Trophoblast cell (in vitro differentiated cells and primary cell): ENCODE results near the gene KLHL6.

Experiments used
- DNase-seq, 2 donors: peaks; one replicate each; pipeline ENCODE4 v3.0.0-alpha.2; 2016
- H2AFZ ChIP-seq: 2 replicates; pipeline ENCODE4 v1.6.1; 2013; ENCODE audit warnings: low read length, moderate library complexity, mild to moderate bottlenecking; ENCODE audit not compliant: insufficient read depth, poor library complexity
- H2AK5ac ChIP-seq: 2 replicates; pipeline ENCODE4 v1.6.1; 2013; ENCODE audit warnings: mild to moderate bottlenecking, low read length
- H2BK120ac ChIP-seq: 2 replicates; pipeline ENCODE4 v1.6.1; 2013; ENCODE audit warnings: low read length, mild to moderate bottlenecking, moderate library complexity; ENCODE audit not compliant: insufficient read depth, poor library complexity
- H2BK12ac ChIP-seq: 2 replicates; pipeline ENCODE4 v1.6.1; 2013; ENCODE audit warnings: mild to moderate bottlenecking, low read length, moderate library complexity
- H2BK5ac ChIP-seq: 2 replicates; pipeline ENCODE4 v1.6.1; 2013; ENCODE audit warnings: low read length, low read depth, moderate library complexity, mild to moderate bottlenecking; ENCODE audit not compliant: poor library complexity
- H3K14ac ChIP-seq: 2 replicates; pipeline ENCODE4 v1.6.1; 2013; ENCODE audit warnings: mild to moderate bottlenecking, low read length
- H3K18ac ChIP-seq: 2 replicates; pipeline ENCODE4 v1.6.1; 2013; ENCODE audit warnings: mild to moderate bottlenecking, low read length
- H3K23ac ChIP-seq: 2 replicates; pipeline ENCODE4 v1.6.1; 2013; ENCODE audit warnings: low read length
- H3K27ac ChIP-seq: 2 replicates; pipeline ENCODE4 v1.5.1; 2013; ENCODE audit warnings: low read depth, mild to moderate bottlenecking, inconsistent platforms, low read length, moderate library complexity
- H3K27me3 ChIP-seq: 2 replicates; pipeline ENCODE4 v1.6.1; 2013; ENCODE audit warnings: inconsistent platforms, mild to moderate bottlenecking, low read length, moderate library complexity; ENCODE audit not compliant: insufficient read depth
- H3K36me3 ChIP-seq, 2 experiments: 1 replicate in 1 of 2; 2 replicates in 1 of 2; pipeline ENCODE4 v1.6.1; 2013; ENCODE audit warnings: low read length in 2 of 2, mild to moderate bottlenecking in 2 of 2, moderate library complexity in 1 of 2; ENCODE audit not compliant: insufficient read depth in 2 of 2, control insufficient read depth in 1 of 2
- H3K4ac ChIP-seq: 2 replicates; pipeline ENCODE4 v1.6.1; 2013; ENCODE audit warnings: low read depth, mild to moderate bottlenecking, low read length, moderate library complexity
- H3K4me1 ChIP-seq, 2 experiments: 1 replicate in 1 of 2; 2 replicates in 1 of 2; pipeline ENCODE4 v1.6.1; 2013; ENCODE audit warnings: low read length in 2 of 2, mild to moderate bottlenecking in 2 of 2, moderate library complexity in 1 of 2; ENCODE audit not compliant: insufficient read depth in 2 of 2, control insufficient read depth in 1 of 2
- H3K4me2 ChIP-seq: 2 replicates; pipeline ENCODE4 v1.6.1; 2013; ENCODE audit warnings: inconsistent platforms, mild to moderate bottlenecking, low read length, moderate library complexity
- H3K4me3 ChIP-seq: 2 replicates; pipeline ENCODE4 v1.5.1; 2013; ENCODE audit warnings: mild to moderate bottlenecking, low read depth, low read length, inconsistent platforms
- H3K79me1 ChIP-seq: one replicate; pipeline ENCODE4 v1.6.1; 2013; ENCODE audit warnings: low read length
- H3K79me2 ChIP-seq: 2 replicates; pipeline ENCODE4 v1.6.1; 2013; ENCODE audit warnings: low read length, mild to moderate bottlenecking; ENCODE audit not compliant: control insufficient read depth, insufficient read depth, poor library complexity
- H3K9ac ChIP-seq: 2 replicates; pipeline ENCODE4 v1.6.1; 2013; ENCODE audit warnings: mild to moderate bottlenecking, low read length
- H3K9me3 ChIP-seq: 2 replicates; pipeline ENCODE4 v1.6.1; 2013; ENCODE audit warnings: low read depth, mild to moderate bottlenecking, control low read depth, inconsistent platforms, low read length; ENCODE audit not compliant: insufficient read depth
- H4K12ac ChIP-seq: 2 replicates; pipeline ENCODE4 v1.6.1; 2013; ENCODE audit warnings: low read depth, mild to moderate bottlenecking, low read length, moderate library complexity
- H4K8ac ChIP-seq: 2 replicates; pipeline ENCODE4 v1.6.1; 2013; ENCODE audit warnings: low read depth, mild to moderate bottlenecking, low read length, moderate library complexity
- H4K91ac ChIP-seq: one replicate; pipeline ENCODE4 v1.6.1; 2013; ENCODE audit warnings: low read depth, mild to moderate bottlenecking, low read length, moderate library complexity
- WGBS: extraction: QIAGEN DNeasy Blood & Tissue Kit; methylation state at CpG from one replicate; pipeline ENCODE4 v1.1.7; 2013; ENCODE audit warnings: missing lambda C conversion rate; ENCODE audit not compliant: insufficient read length, insufficient coverage; ENCODE audit errors: extremely low coverage; 5-methylcytosine and 5-hydroxymethylcytosine counted together

The KLHL6 gene

GRCh38 chr3:183500319-183500718, 55.2 kb downstream of the KLHL6 start:
- Histone ChIP-seq H4K8ac (no peak overlapping the region), H3K23ac (no peak overlapping the region), H3K9ac (no peak overlapping the region), H3K27ac (no peak overlapping the region), H3K36me3 (no peaks in the 10 kb centered on the region), H3K9me3 (no peaks in the 10 kb centered on the region), H3K4me2 (no peak overlapping the region), H3K4me1 (no peaks in the 10 kb centered on the region), H3K79me2 (no peaks in the 10 kb centered on the region), H3K18ac (no peak overlapping the region), H2BK120ac (no peak overlapping the region), H2AFZ (no peak overlapping the region), H3K4me3 (no peak overlapping the region), H3K4ac (no peak overlapping the region), H3K79me1 (no peaks in the 10 kb centered on the region), H3K14ac (no peak overlapping the region), H3K27me3 (no peaks in the 10 kb centered on the region), H2BK12ac (no peak overlapping the region), H4K91ac (no peak overlapping the region), H2BK5ac (no peak overlapping the region), H4K12ac (no peak overlapping the region), H2AK5ac (no peak overlapping the region)
- no CpG with 5 or more reads among the region's 4 CpGs for WGBS
- DNase-seq = no peak

- Histone ChIP-seq H2BK120ac (no peak overlapping the region), H3K79me1 (no peaks in the 10 kb centered on the region), H4K8ac (no peak overlapping the region), H3K9ac (no peak overlapping the region), H3K23ac (no peak overlapping the region), H3K79me2 (no peaks in the 10 kb centered on the region), H3K4me3 (no peak overlapping the region), H3K27me3 (no peaks in the 10 kb centered on the region), H3K4me2 (no peak overlapping the region), H3K4me1 (no peaks in the 10 kb centered on the region), H2AFZ (no peak overlapping the region), H3K27ac (no peak overlapping the region), H3K14ac (no peak overlapping the region), H3K9me3 (no peaks in the 10 kb centered on the region), H2BK5ac (no peak overlapping the region), H2AK5ac (no peak overlapping the region), H4K12ac (no peak overlapping the region), H4K91ac (no peak overlapping the region), H3K36me3 (no peaks in the 10 kb centered on the region), H2BK12ac (no peak overlapping the region), H3K4ac (no peak overlapping the region), H3K18ac (no peak overlapping the region)
- WGBS = no CpG with 5 or more reads among the region's 6 CpGs
- DNase-seq = no peak
These were observed 56.9 kb downstream of the KLHL6 start for GRCh38 chr3:183498634-183499033.

DNA sequence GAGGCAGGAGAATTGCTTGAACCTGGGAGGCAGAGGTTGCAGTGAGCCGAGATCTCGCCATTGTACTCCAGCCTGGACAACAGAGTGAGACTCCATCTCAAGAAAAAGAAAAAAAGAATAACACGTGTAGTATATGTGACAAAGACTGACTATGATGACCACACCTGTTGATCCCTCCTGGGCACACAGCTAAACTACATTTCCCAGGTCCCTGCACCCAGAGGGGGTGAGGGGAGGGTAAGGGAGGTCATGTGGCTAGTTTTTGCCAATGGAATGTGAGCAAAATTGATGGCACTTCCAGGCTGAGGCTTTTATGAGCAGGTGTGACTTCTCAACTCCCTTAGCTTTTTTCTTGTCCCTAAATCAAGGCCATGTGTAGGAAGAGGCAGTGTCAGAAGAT, 58.2 kb downstream of the KLHL6 start:
- Histone ChIP-seq H3K79me2 (no peaks in the 10 kb centered on the region), H3K14ac (no peak overlapping the region)

GRCh38 chr3:183496311-183496710, 59.2 kb downstream of the KLHL6 start:
- Histone ChIP-seq H3K4ac (no peak overlapping the region), H3K79me2 (no peaks in the 10 kb centered on the region), H3K9me3 (no peaks in the 10 kb centered on the region), H3K4me2 (no peak overlapping the region), H3K27ac (no peak overlapping the region), H3K4me1 (no peaks in the 10 kb centered on the region), H3K4me3 (no peak overlapping the region), H3K23ac (no peak overlapping the region), H3K14ac (no peak overlapping the region), H3K9ac (no peak overlapping the region), H2AK5ac (no peak overlapping the region), H4K91ac (no peak overlapping the region), H3K79me1 (no peaks in the 10 kb centered on the region), H2BK12ac (no peak overlapping the region), H3K18ac (no peak overlapping the region), H2AFZ (no peak overlapping the region), H3K36me3 (no peaks in the 10 kb centered on the region), H3K27me3 (no peaks in the 10 kb centered on the region), H4K12ac (no peak overlapping the region), H2BK5ac (no peak overlapping the region), H2BK120ac (no peak overlapping the region), H4K8ac (no peak overlapping the region)
- DNase-seq = no peak
- WGBS = no CpG with 5 or more reads among the region's 1 CpG

More for the DNA sequence above, 58.2 kb downstream of the KLHL6 start:
- H2AK5ac ChIP-seq = no peak overlapping the region
- no peak overlapping the region for H3K23ac ChIP-seq
- no peak overlapping the region for H4K91ac ChIP-seq
- H2BK5ac ChIP-seq = no peak overlapping the region
- H3K36me3 ChIP-seq = no peaks in the 10 kb centered on the region
- H3K79me1 ChIP-seq = no peaks in the 10 kb centered on the region
- H2BK12ac ChIP-seq = no peak overlapping the region
- no peak overlapping the region for H4K12ac ChIP-seq
- no peak overlapping the region for H2BK120ac ChIP-seq
- no peaks in the 10 kb centered on the region for H3K4me1 ChIP-seq
- H3K18ac ChIP-seq = no peak overlapping the region
- H3K4me2 ChIP-seq = no peak overlapping the region
- H3K27me3 ChIP-seq = no peaks in the 10 kb centered on the region
- DNase-seq = no peak
- H3K4ac ChIP-seq = no peak overlapping the region
- WGBS = no CpG with 5 or more reads among the region's 3 CpGs
- H3K9me3 ChIP-seq = no peaks in the 10 kb centered on the region
- no peak overlapping the region for H3K9ac ChIP-seq
- H4K8ac ChIP-seq = no peak overlapping the region
- H3K4me3 ChIP-seq = no peak overlapping the region
- H3K27ac ChIP-seq = no peak overlapping the region
- no peak overlapping the region for H2AFZ ChIP-seq
